ENCODE measurements around the gene ARHGAP22. TPM values are rescaled to one million over a fixed set of nuclear protein-coding genes. Genes with fewer than 3 reads are reported as not detected.
A peak's percentile ranks its signal among the peaks of the same experiment; 100 is the strongest.

The ARHGAP22 gene
- total RNA-seq, 1 donor = 60.2 TPM

- H3K4me3 ChIP-seq (ENCODE audit: low read depth, low read length) = no peak overlapping the region
- no peak for DNase-seq (ENCODE audit: low read depth)
- TF ChIP-seq CTCF (IDR thresholded peaks at IDR 0.05; ENCODE audit: insufficient read depth, low read length) = no peak
These were observed 75.5 kb downstream of the ARHGAP22 start for GRCh38 chr10:48529331-48529730.

GRCh38 chr10:48527756-48528155 is 77.1 kb downstream of the ARHGAP22 start:
- H3K4me3 ChIP-seq (ENCODE audit: low read depth, low read length) = no peak overlapping the region
- DNase-seq (ENCODE audit: low read depth) = no peak
- no peak for TF ChIP-seq CTCF (IDR thresholded peaks at IDR 0.05; ENCODE audit: insufficient read depth, low read length)

GRCh38 chr10:48526846-48527505 is 77.9 kb downstream of the ARHGAP22 start:
- no peak for TF ChIP-seq CTCF (IDR thresholded peaks at IDR 0.05; ENCODE audit: insufficient read depth, low read length)
- no peak overlapping the region for H3K4me3 ChIP-seq (ENCODE audit: low read depth, low read length)
- DNase-seq (ENCODE audit: low read depth) = peak; percentile 22

- H3K4me3 ChIP-seq (ENCODE audit: low read depth, low read length) = peak overlapping the region; percentile 42
- TF ChIP-seq CTCF (IDR thresholded peaks at IDR 0.05; ENCODE audit: insufficient read depth, low read length) = no peak
- DNase-seq (ENCODE audit: low read depth) = peak; percentile 87
These were observed 78.7 kb downstream of the ARHGAP22 start for GRCh38 chr10:48526011-48526821.

GRCh38 chr10:48525113-48525512 is 79.8 kb downstream of the ARHGAP22 start:
- no peak for TF ChIP-seq CTCF (IDR thresholded peaks at IDR 0.05; ENCODE audit: insufficient read depth, low read length)
- no peak overlapping the region for H3K4me3 ChIP-seq (ENCODE audit: low read depth, low read length)
- DNase-seq (ENCODE audit: low read depth) = no peak

- no peak for DNase-seq (ENCODE audit: low read depth)
- peak; percentile 34 for TF ChIP-seq CTCF (IDR thresholded peaks at IDR 0.05; ENCODE audit: insufficient read depth, low read length)
- H3K4me3 ChIP-seq (ENCODE audit: low read depth, low read length) = peak overlapping the region; percentile 60
These were observed 80.8 kb downstream of the ARHGAP22 start for GRCh38 chr10:48523820-48524758.
